ENCODE data around the gene ADCY1. TPM values are rescaled to one million over a fixed set of nuclear protein-coding genes. Genes with fewer than 3 reads are reported as not detected.

ADCY1 gene
- total RNA-seq = 4.8 and 29.4 TPM in 2 replicates

GRCh38 chr7:45573661-45574415 lies at the start of gene ADCY1:
Gene ADCY1, plus strand, starts transcription at chr7:45574368. Its CDS starts 176 bp downstream, at chr7:45574544.

